K562 (cell line): Measurements from ENCODE around the gene PRRC2A. TPM values are rescaled to one million over a fixed set of nuclear protein-coding genes. Genes with fewer than 3 reads are reported as not detected.

ENCODE experiments used
- ETV6 ChIP-seq, 3 experiments: fragments of 150-350 bp in 1 of 3; sonication (generic) in 1 of 3; formaldehyde crosslinking in 1 of 3; IDR thresholded peaks; 2 replicates each; pipeline versions ENCODE4 v1.6.1 to v1.8.0; 2014 to 2022; ENCODE audit warnings: borderline replicate concordance in 2 of 3, low read depth in 2 of 3, antibody characterized with exemption in 1 of 3, low read length in 1 of 3, mild to moderate bottlenecking in 1 of 3, missing genetic modification reagents in 1 of 3
- FOXK2 ChIP-seq, 2 experiments: fragments of 450-650 bp; IDR thresholded peaks in 1 of 2; conservative IDR thresholded peaks in 1 of 2; 2 replicates each; pipeline ENCODE4 v1.6.1; 2016; ENCODE audit warnings: low read depth in 2 of 2, mild to moderate bottlenecking in 1 of 2
- PML ChIP-seq: IDR thresholded peaks from 2 replicates; pipeline ENCODE4 v1.6.1; 2012; ENCODE audit warnings: low read length, inconsistent platforms
- RBM15 ChIP-seq: fragments of 200-400 bp; formaldehyde crosslinking; IDR thresholded peaks from 2 replicates; pipeline ENCODE4 v1.6.1; 2018; ENCODE audit warnings: mild to moderate bottlenecking, low read length, moderate library complexity; ENCODE audit not compliant: insufficient read depth
- RHOXF2B ChIP-seq: fragments of 250-450 bp; sonication (Bioruptor Pico); conservative IDR thresholded peaks from 2 replicates; pipeline ENCODE4 v1.5.1; 2021
- TAF9B ChIP-seq: fragments of 450-650 bp; IDR thresholded peaks from 2 replicates; pipeline ENCODE4 v1.6.1; 2018; ENCODE audit warnings: mild to moderate bottlenecking; ENCODE audit not compliant: partially characterized antibody
- TAL1 ChIP-seq: fragments of 450-650 bp; IDR thresholded peaks from 2 replicates; pipeline ENCODE4 v1.6.1; 2016; ENCODE audit warnings: mild to moderate bottlenecking
- YBX1 ChIP-seq: fragments of 450-650 bp; IDR thresholded peaks from 2 replicates; pipeline ENCODE4 v1.7.1; 2016; ENCODE audit warnings: mild to moderate bottlenecking
- ZC3H11A ChIP-seq: IDR thresholded peaks from 2 replicates; pipeline ENCODE4 v1.6.1; 2012; ENCODE audit warnings: low read depth, low read length, improper control_type of control experiment
- ZNF696 ChIP-seq: fragments of 250-450 bp; sonication (Bioruptor Pico); conservative IDR thresholded peaks from 2 replicates; pipeline ENCODE4 v1.4.0; 2020; ENCODE audit warnings: mild to moderate bottlenecking, moderate library complexity
- polyA plus RNA-seq, 8 experiments: library from polyadenylated mRNA; depleted of rRNA in 4 of 8; stranded (reverse) in 5 of 8; unstranded in 3 of 8; fragments of >200 nt; fragmentation: Nextera tagmentation in 2 of 8; fragmentation: Illumina TruSeq in 1 of 8; extraction: Ambion mirVana in 2 of 8; extraction: Trizol in 1 of 8; gene quantifications; 2 replicates each; pipeline versions ENCODE4 v1.2.1 to v1.2.3, GENCODE V29; 2011 to 2014; ENCODE audit warnings: inconsistent platforms in 1 of 8, missing spikeins in 1 of 8
- total RNA-seq, 7 experiments: library from RNA; depleted of rRNA in 6 of 7; stranded (reverse); fragments of >200 nt in 6 of 7; fragmentation: Illumina TruSeq in 2 of 7; extraction: Trizol in 2 of 7; gene quantifications; 2 replicates each; pipeline versions ENCODE4 v1.2.1 to v1.2.3, GENCODE V29; 2011 to 2021; ENCODE audit warnings: low replicate concordance in 1 of 7
- TF ChIP-seq, protein P1 (sequence below): fragments of 450-650 bp; conservative IDR thresholded peaks from 2 replicates; pipeline ENCODE4 v1.6.1; 2016; ENCODE audit warnings: missing genetic modification characterization, low read depth, mild to moderate bottlenecking, missing compliant biosample characterization, moderate library complexity
- TF ChIP-seq, protein P2 (sequence below): fragments of 250-450 bp; sonication (Bioruptor Pico); IDR thresholded peaks from 2 replicates; pipeline ENCODE4 v1.8.0; 2022; ENCODE audit warnings: moderate library complexity, mild to moderate bottlenecking, inconsistent platforms
- TF ChIP-seq, protein P3 (sequence below), 2 experiments: fragments of 250-450 bp in 1 of 2; fragments of 450-650 bp in 1 of 2; sonication (Bioruptor Pico) in 1 of 2; IDR thresholded peaks; 2 replicates each; pipeline versions ENCODE4 v1.6.1 to v1.8.0; 2016 to 2021; ENCODE audit warnings: mild to moderate bottlenecking in 2 of 2, moderate library complexity in 2 of 2, missing compliant biosample characterization in 1 of 2, missing genetic modification characterization in 1 of 2
- TF ChIP-seq, protein P4 (sequence below): sonication (generic); formaldehyde crosslinking; IDR thresholded peaks from 2 replicates; pipeline ENCODE4 v1.8.0; 2022; ENCODE audit warnings: missing genetic modification reagents, mild to moderate bottlenecking, borderline replicate concordance
- TF ChIP-seq, protein P5 (sequence below): fragments of 200-800 bp; sonication (Bioruptor generic); IDR thresholded peaks from 2 replicates; pipeline ENCODE4 v1.6.1; 2017; ENCODE audit warnings: missing genetic modification characterization, missing compliant biosample characterization
- TF ChIP-seq, protein P6 (sequence below): fragments of 450-650 bp; IDR thresholded peaks from 2 replicates; pipeline ENCODE4 v1.6.1; 2016; ENCODE audit warnings: low read depth, mild to moderate bottlenecking, moderate library complexity
- TF ChIP-seq, protein P7 (sequence below): sonication (generic); formaldehyde crosslinking; IDR thresholded peaks from 2 replicates; pipeline ENCODE4 v1.8.0; 2023; ENCODE audit warnings: mild to moderate bottlenecking, missing genetic modification reagents

PRRC2A gene
- total and polyA plus RNA-seq, 9 of the 15 experiments (the other 6 are each of a cell fraction or from before 2014, with no cell fraction given) = 1.0 to 332 (median 63.0) TPM

DNA sequence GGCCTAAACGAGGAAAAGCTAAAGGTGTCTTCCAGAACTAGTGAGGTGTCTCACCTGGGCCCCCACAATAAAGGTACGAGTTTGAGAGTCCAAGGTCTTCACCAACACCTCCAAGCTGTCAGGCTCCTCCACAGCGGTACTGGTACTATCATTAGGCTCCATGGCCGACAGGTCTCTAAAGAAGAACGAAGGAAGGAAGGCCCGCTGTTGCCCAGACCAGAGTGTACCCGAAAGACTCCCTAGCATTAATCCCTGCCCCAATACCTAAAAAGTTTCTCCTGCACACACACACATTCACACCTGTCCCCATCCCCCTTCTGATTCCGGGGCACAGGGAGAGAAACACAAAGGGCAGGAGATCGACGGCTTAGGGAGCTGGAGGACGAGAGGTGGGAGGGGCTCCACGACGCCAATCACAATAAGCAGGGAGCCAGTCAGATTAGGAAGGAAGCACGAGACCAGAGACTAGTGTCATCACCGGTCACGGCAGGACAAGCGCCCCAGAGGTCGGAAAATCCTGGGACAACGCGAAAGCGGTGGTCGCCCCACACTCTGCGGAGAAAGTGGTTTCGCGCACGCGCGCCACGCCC is 31.2 kb downstream of the PRRC2A start (continued):
- TF ChIP-seq, protein P1, sequence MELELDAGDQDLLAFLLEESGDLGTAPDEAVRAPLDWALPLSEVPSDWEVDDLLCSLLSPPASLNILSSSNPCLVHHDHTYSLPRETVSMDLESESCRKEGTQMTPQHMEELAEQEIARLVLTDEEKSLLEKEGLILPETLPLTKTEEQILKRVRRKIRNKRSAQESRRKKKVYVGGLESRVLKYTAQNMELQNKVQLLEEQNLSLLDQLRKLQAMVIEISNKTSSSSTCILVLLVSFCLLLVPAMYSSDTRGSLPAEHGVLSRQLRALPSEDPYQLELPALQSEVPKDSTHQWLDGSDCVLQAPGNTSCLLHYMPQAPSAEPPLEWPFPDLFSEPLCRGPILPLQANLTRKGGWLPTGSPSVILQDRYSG (tag) = no peak
- TF ChIP-seq YBX1 = no peak
- TF ChIP-seq, protein P2, sequence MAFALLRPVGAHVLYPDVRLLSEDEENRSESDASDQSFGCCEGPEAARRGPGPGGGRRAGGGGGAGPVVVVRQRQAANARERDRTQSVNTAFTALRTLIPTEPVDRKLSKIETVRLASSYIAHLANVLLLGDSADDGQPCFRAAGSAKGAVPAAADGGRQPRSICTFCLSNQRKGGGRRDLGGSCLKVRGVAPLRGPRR (CRISPR knock-in tag) = 0 out of 2 replicates have a peak, but pooled peaks have one; percentile 20
- no peak; the same call in 1 of the 2 replicates for TF ChIP-seq ZC3H11A
- TF ChIP-seq, protein P3, sequence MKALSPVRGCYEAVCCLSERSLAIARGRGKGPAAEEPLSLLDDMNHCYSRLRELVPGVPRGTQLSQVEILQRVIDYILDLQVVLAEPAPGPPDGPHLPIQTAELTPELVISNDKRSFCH (CRISPR knock-in tag; IDR thresholded peaks at IDR 0.05) = no peak
- TF ChIP-seq, protein P3 (tag; IDR thresholded peaks at IDR 0.05) = 0 out of 2 replicates have a peak, but pooled peaks have one; percentile 17
- peak; percentile 84 to 85 for TF ChIP-seq FOXK2 (conservative IDR thresholded peaks at IDR 0.05 in 1 of 2, IDR thresholded peaks at IDR 0.05 in 1 of 2; ENCODE audit: low read depth in 2 of 2)
- TF ChIP-seq, protein P4, sequence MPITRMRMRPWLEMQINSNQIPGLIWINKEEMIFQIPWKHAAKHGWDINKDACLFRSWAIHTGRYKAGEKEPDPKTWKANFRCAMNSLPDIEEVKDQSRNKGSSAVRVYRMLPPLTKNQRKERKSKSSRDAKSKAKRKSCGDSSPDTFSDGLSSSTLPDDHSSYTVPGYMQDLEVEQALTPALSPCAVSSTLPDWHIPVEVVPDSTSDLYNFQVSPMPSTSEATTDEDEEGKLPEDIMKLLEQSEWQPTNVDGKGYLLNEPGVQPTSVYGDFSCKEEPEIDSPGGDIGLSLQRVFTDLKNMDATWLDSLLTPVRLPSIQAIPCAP (CRISPR knock-in tag) = no peak
- no peak for TF ChIP-seq PML
- TF ChIP-seq RHOXF2B = no peak
- TF ChIP-seq ETV6 (IDR thresholded peaks at IDR 0.05; ENCODE audit: borderline replicate concordance in 1 of 2, low read depth in 2 of 2, low read length in 1 of 2) = no peak; a peak in 1 of 4 replicates
- TF ChIP-seq ETV6 (CRISPR knock-in tag; IDR thresholded peaks at IDR 0.05; ENCODE audit: borderline replicate concordance) = 0 out of 2 replicates have a peak, but pooled peaks have one; percentile 8
- no peak for TF ChIP-seq RBM15
- TF ChIP-seq, protein P5, sequence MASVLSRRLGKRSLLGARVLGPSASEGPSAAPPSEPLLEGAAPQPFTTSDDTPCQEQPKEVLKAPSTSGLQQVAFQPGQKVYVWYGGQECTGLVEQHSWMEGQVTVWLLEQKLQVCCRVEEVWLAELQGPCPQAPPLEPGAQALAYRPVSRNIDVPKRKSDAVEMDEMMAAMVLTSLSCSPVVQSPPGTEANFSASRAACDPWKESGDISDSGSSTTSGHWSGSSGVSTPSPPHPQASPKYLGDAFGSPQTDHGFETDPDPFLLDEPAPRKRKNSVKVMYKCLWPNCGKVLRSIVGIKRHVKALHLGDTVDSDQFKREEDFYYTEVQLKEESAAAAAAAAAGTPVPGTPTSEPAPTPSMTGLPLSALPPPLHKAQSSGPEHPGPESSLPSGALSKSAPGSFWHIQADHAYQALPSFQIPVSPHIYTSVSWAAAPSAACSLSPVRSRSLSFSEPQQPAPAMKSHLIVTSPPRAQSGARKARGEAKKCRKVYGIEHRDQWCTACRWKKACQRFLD (CRISPR knock-in tag) = no peak
- no peak for TF ChIP-seq ZNF696 (CRISPR knock-in tag)
- TF ChIP-seq, protein P6, sequence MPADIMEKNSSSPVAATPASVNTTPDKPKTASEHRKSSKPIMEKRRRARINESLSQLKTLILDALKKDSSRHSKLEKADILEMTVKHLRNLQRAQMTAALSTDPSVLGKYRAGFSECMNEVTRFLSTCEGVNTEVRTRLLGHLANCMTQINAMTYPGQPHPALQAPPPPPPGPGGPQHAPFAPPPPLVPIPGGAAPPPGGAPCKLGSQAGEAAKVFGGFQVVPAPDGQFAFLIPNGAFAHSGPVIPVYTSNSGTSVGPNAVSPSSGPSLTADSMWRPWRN = no peak
- TF ChIP-seq, protein P7, sequence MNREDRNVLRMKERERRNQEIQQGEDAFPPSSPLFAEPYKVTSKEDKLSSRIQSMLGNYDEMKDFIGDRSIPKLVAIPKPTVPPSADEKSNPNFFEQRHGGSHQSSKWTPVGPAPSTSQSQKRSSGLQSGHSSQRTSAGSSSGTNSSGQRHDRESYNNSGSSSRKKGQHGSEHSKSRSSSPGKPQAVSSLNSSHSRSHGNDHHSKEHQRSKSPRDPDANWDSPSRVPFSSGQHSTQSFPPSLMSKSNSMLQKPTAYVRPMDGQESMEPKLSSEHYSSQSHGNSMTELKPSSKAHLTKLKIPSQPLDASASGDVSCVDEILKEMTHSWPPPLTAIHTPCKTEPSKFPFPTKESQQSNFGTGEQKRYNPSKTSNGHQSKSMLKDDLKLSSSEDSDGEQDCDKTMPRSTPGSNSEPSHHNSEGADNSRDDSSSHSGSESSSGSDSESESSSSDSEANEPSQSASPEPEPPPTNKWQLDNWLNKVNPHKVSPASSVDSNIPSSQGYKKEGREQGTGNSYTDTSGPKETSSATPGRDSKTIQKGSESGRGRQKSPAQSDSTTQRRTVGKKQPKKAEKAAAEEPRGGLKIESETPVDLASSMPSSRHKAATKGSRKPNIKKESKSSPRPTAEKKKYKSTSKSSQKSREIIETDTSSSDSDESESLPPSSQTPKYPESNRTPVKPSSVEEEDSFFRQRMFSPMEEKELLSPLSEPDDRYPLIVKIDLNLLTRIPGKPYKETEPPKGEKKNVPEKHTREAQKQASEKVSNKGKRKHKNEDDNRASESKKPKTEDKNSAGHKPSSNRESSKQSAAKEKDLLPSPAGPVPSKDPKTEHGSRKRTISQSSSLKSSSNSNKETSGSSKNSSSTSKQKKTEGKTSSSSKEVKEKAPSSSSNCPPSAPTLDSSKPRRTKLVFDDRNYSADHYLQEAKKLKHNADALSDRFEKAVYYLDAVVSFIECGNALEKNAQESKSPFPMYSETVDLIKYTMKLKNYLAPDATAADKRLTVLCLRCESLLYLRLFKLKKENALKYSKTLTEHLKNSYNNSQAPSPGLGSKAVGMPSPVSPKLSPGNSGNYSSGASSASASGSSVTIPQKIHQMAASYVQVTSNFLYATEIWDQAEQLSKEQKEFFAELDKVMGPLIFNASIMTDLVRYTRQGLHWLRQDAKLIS = no peak
- TF ChIP-seq TAL1 = no peak
- TF ChIP-seq TAF9B = no peak
